H54 (cell line): ENCODE measurements around the gene COL8A1.

Experiments
- DNase-seq: peaks from one replicate; pipeline ENCODE4 v3.0.0; 2011; ENCODE audit warnings: low spot score, mixed read lengths; ENCODE audit not compliant: insufficient read length
- FAIRE-seq: peaks from 3 replicates; lab custom pipeline; 2011; peaks lifted over from hg19 to GRCh38; lab: Jason Lieb, UNC
- POLR2A ChIP-seq: IDR thresholded peaks from 2 replicates; pipeline ENCODE4 v1.6.1; 2011; ENCODE audit warnings: low read depth, mild to moderate bottlenecking, low read length

The COL8A1 gene

GRCh38 chr3:99670556-99670950 lies 32.2 kb downstream of the COL8A1 start:
- FAIRE-seq (peak; percentile 11), DNase-seq (no peak)
- TF ChIP-seq POLR2A, result no peak

DNA sequence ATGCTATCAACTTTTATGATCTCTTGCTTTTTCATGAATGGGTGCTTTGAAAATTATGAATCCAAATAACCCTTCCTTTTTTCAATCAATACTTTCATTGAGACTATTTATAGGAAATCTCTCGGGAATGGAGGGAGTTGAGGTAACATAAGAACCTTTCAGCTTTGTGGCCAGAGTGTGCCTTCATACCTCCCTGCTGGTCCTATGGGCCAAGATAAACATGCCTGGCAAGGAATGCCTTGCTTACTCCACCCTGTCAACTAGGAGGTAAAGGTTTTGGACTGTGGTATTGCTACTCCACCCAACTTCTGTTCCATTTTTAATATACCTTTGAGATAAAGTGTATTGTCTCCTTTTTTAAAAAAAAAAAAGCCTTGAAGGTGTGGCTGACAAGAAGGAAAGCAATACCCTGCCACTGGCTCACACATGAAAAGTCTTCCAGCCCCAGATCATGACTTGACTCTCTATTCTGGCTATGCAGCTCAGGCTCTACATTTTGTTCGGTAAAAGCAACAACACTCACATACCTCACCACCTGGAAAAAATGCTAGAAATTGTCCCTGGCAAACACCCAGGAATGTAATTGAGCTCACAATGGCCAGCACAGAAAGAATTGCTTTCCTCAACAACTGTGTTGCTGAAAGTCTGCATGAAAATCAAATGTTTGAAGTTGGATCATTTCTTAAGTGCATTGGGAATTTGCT lies 35.8 kb downstream of the COL8A1 start:
- no peak for DNase-seq
- peak; percentile 90 for FAIRE-seq
- TF ChIP-seq POLR2A, result no peak

- FAIRE-seq, result peak; percentile 97
- no peak for DNase-seq
- TF ChIP-seq POLR2A, result no peak
Measured at GRCh38 chr3:99678023-99678422, 39.6 kb downstream of the COL8A1 start.

GRCh38 chr3:99678896-99679295 lies 40.5 kb downstream of the COL8A1 start:
- TF ChIP-seq POLR2A, result no peak
- FAIRE-seq, result no peak
- DNase-seq, result no peak

DNA sequence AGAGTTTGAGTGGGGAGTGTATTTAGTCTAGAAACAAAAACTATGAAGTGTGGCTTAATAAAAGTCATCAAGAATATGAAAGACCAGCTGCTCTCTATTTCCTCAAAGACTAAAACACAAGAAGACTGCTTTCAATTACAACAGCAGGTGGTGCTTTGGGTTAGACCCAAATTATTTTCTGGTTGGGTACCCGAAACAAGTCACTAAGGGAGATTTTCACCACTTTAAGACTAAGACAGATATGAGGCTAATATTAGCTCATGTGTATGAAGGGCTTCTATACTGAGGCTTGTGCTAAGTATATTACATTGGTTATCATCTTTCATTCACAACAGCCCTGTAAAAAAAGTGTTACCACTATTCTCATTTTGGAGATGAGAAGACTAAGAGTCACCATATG lies 43.1 kb downstream of the COL8A1 start:
- FAIRE-seq (no peak), DNase-seq (no peak)
- no peak for TF ChIP-seq POLR2A

- DNase-seq (no peak), FAIRE-seq (no peak)
- no peak for TF ChIP-seq POLR2A
Measured at GRCh38 chr3:99681976-99682375, 43.6 kb downstream of the COL8A1 start.

- TF ChIP-seq POLR2A, result no peak
- FAIRE-seq (peak; percentile 45), DNase-seq (no peak)
Measured at GRCh38 chr3:99683465-99683864, 45.1 kb downstream of the COL8A1 start.

DNA sequence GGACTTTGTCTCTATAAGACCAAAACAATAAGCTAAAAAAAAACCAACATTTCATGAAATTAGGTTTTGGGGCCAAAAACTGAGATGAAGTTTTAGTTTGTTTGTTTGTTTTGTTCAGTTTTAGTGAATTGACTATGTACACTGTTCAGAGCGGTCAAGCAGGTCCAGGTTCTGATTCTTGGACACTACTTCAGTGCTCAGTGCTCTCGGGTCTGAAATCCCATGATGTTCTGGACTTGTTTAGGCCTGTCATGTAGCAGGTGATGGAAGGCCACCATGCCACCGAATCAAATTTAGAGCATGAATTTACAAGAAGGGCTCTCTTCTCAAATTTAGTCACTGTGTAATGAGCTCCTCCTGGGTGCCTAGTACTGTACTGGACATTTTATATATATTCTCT lies 45.5 kb downstream of the COL8A1 start:
- no peak for DNase-seq
- no peak for FAIRE-seq
- no peak for TF ChIP-seq POLR2A

DNA sequence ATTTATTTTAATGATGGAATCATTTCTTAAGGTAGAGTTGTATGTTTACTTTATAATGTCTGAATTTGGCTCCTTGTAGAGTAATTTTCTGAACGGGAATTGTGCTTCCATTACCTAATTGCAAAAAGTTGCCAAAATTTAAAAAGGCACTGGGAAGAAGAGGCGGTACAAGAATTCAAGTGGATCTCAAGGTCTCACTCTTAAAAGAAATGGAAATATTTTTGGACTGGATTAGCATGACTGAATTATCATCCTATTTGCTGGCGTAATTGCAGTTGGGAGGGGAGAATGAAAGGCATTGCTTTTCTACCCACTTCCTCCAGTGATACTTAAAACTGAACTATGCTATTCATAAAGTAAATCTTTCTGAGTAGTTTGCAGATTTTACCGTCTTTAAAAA lies 46.2 kb downstream of the COL8A1 start:
- FAIRE-seq (peak; percentile 45), DNase-seq (no peak)
- no peak for TF ChIP-seq POLR2A

- no peak for FAIRE-seq
- TF ChIP-seq POLR2A, result no peak
- no peak for DNase-seq
Measured at GRCh38 chr3:99686469-99686868, 48.1 kb downstream of the COL8A1 start.

DNA sequence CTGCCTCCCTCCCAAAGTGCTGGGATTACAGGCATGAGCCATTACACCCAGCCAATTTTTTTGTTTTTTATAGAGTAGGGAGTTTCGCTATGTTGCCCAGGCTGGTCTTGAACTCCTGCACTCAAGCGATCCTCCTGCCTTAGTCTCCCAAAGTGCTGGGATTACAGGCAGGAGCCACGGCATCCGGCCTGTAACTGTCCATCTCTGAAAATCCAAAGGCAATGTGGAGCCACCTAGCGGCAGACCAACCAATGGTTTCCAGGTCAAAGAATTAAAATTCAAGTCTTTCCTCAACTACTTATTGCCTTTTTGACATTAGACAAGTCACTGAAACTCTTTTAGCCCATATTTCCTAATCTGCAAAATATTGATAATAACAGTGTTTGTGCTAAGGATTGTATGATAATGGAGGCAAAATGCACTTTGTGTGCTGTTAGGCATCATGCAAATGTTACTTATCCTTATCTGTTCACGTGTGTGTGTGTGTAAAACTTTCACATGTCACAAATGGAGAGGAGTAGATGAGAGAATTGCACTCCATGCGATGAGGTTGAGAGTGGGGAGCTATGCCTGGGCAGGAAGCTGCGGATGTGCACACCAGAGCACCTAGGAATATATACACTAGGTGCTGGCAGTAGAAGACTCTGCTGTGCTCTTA lies 48.7 kb downstream of the COL8A1 start:
- no peak for TF ChIP-seq POLR2A
- DNase-seq, result peak; percentile 14
- peak; percentile 92 for FAIRE-seq

- FAIRE-seq (no peak), DNase-seq (no peak)
- TF ChIP-seq POLR2A, result no peak
Measured at GRCh38 chr3:99690761-99691369, 52.5 kb downstream of the COL8A1 start.

DNA sequence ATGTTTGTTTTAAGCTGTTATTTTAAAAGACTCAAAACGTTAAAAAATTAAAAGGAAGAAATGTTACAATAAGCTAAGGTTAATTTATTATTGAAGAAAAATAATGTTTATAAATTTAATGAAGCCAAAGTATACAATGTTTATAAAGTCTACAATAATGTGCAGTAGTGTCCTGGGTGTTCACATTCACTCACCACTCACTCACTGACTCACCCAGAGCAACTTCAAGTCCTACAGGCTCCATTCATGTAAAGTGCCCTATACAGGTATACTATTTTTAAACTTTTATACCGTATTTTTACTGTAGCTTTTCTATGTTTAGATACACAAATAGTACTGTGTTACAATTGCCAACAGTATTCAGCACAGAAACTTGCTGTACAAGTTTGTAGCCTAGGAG lies 55.2 kb downstream of the COL8A1 start:
- no peak for TF ChIP-seq POLR2A
- FAIRE-seq (no peak), DNase-seq (no peak)

- DNase-seq, result no peak
- FAIRE-seq, result no peak
- TF ChIP-seq POLR2A, result no peak
Measured at GRCh38 chr3:99696497-99696896, 58.1 kb downstream of the COL8A1 start.

GRCh38 chr3:99697250-99697649 lies 58.9 kb downstream of the COL8A1 start:
- no peak for DNase-seq
- TF ChIP-seq POLR2A, result no peak
- no peak for FAIRE-seq

DNA sequence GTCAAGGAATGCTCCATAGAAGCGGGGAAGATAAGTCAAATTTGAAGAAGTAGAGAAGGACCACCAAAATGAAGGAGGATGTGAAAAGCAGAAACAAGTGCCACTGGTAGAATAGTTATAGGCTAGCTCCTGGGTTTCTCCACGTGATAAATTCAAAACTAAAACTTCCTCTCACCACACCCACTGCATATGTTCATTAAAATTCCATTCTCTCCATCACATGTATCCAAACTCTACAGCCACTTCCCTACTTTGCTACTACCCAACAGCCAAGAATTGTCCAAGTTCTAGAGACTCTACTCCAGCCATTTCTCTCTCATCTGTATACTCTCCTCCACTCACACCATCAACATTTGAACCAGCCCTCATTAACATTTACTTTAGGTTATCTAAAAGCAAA lies 60.5 kb downstream of the COL8A1 start:
- TF ChIP-seq POLR2A, result no peak
- DNase-seq (no peak), FAIRE-seq (no peak)
